GM21423 (cell line): ENCODE data around the gene ZBTB37.
"Not testable (repeated sequence)": the region's sequence is repeated elsewhere in the genome, so short reads cannot be mapped to it uniquely, and the experiment has no call there.

ENCODE experiments used
- ATAC-seq: cut with Tn5 transposase; IDR thresholded peaks from one replicate; pipeline ENCODE4 v1.9.1; 2021; ENCODE audit warnings: mild to moderate bottlenecking, moderate library complexity; ENCODE audit not compliant: unreplicated experiment

The ZBTB37 gene

GRCh38 chr1:173868266-173869020 is at the start of gene ZBTB37:
Gene ZBTB37 (plus strand): TSS chr1:173868380. CDS start chr1:173870226, 1,846 bp downstream.
- ATAC-seq, result peak; percentile 53

GRCh38 chr1:173818459-173818858 is 49.7 kb upstream of the ZBTB37 start:
- ATAC-seq, result no peak

GRCh38 chr1:173821680-173822079 is 46.5 kb upstream of the ZBTB37 start:
- ATAC-seq, result no peak

- peak; percentile 34 for ATAC-seq
These were observed 44.3 kb upstream of the ZBTB37 start for GRCh38 chr1:173823781-173824314.

GRCh38 chr1:173824315-173825081 is 43.7 kb upstream of the ZBTB37 start, which contains the start of the genes CENPL and DARS2:
Gene CENPL (minus strand): TSS chr1:173824883. CDS start chr1:173811299, 13,584 bp downstream.
Gene DARS2 (plus strand): TSS chr1:173824673. CDS start chr1:173825230, 557 bp downstream.
- peak; percentile 87 for ATAC-seq

GRCh38 chr1:173827611-173828010 is 40.6 kb upstream of the ZBTB37 start:
- no peak for ATAC-seq

GRCh38 chr1:173832748-173833147 is 35.4 kb upstream of the ZBTB37 start:
- no peak for ATAC-seq

GRCh38 chr1:173852105-173852504 is 16.1 kb upstream of the ZBTB37 start:
- ATAC-seq, result no peak

GRCh38 chr1:173853074-173853473 is 15.1 kb upstream of the ZBTB37 start:
- ATAC-seq, result no peak

- no peak for ATAC-seq
These were observed 12.2 kb upstream of the ZBTB37 start for GRCh38 chr1:173856014-173856413.

GRCh38 chr1:173856903-173857302 is 11.3 kb upstream of the ZBTB37 start:
- ATAC-seq, result no peak

GRCh38 chr1:173857363-173857917 is 10.7 kb upstream of the ZBTB37 start:
- no peak for ATAC-seq

GRCh38 chr1:173859547-173859946 is 8.6 kb upstream of the ZBTB37 start:
- not testable (repeated sequence) for ATAC-seq

GRCh38 chr1:173860065-173860464 is 8.1 kb upstream of the ZBTB37 start:
- no peak for ATAC-seq

- ATAC-seq, result no peak
These were observed 6.4 kb upstream of the ZBTB37 start for GRCh38 chr1:173861731-173862145.

GRCh38 chr1:173862146-173862768 is 5.9 kb upstream of the ZBTB37 start:
- ATAC-seq, result not testable (repeated sequence)

- ATAC-seq, result no peak
These were observed 5.4 kb upstream of the ZBTB37 start for GRCh38 chr1:173862769-173863223.

- no peak for ATAC-seq
These were observed 4.7 kb upstream of the ZBTB37 start for GRCh38 chr1:173863224-173864161.

- ATAC-seq, result no peak
These were observed 3.9 kb upstream of the ZBTB37 start for GRCh38 chr1:173864179-173864867.
